Neural progenitor cell (in vitro differentiated cells): ENCODE results near the gene RDX. TPM values are rescaled to one million over a fixed set of nuclear protein-coding genes. Genes with fewer than 3 reads are reported as not detected.

Experiments used
- DNase-seq: peaks from one replicate; pipeline ENCODE4 v3.0.0-alpha.2; 2016; ENCODE audit warnings: low spot score
- H2AFZ ChIP-seq: fragments of 200-600 bp; sonication (generic); replicated peaks from 2 replicates; pipeline ENCODE4 v1.6.1; 2016; ENCODE audit warnings: antibody characterized with exemption
- H3F3A ChIP-seq: fragments of 200-600 bp; sonication (generic); 2 replicates; pipeline ENCODE4 v1.6.1; 2016; ENCODE audit warnings: antibody characterized with exemption, low read depth
- H3K27ac ChIP-seq: fragments of 200-600 bp; sonication (generic); 2 replicates; pipeline ENCODE4 v1.5.1; 2016; ENCODE audit warnings: mild to moderate bottlenecking
- H3K27me3 ChIP-seq: fragments of 200-600 bp; sonication (generic); 2 replicates; pipeline ENCODE4 v1.6.1; 2016; ENCODE audit warnings: mild to moderate bottlenecking, moderate library complexity
- H3K36me3 ChIP-seq: fragments of 200-600 bp; sonication (generic); 2 replicates; pipeline ENCODE4 v1.5.1; 2016
- H3K4me1 ChIP-seq: fragments of 200-600 bp; sonication (generic); 2 replicates; pipeline ENCODE4 v1.6.1; 2016; ENCODE audit warnings: mixed run types
- H3K4me2 ChIP-seq: fragments of 200-600 bp; sonication (generic); 2 replicates; pipeline ENCODE4 v1.6.1; 2016
- H3K4me3 ChIP-seq: fragments of 200-600 bp; sonication (generic); 2 replicates; pipeline ENCODE4 v1.5.1; 2016
- H3K79me2 ChIP-seq: fragments of 200-600 bp; sonication (generic); 2 replicates; pipeline ENCODE4 v1.6.1; 2016; ENCODE audit warnings: low read depth
- H3K9ac ChIP-seq: fragments of 200-600 bp; sonication (generic); 2 replicates; pipeline ENCODE4 v1.6.1; 2016
- H3K9me3 ChIP-seq: fragments of 200-600 bp; sonication (generic); 2 replicates; pipeline ENCODE4 v1.5.1; 2016; ENCODE audit warnings: low read depth
- H4K20me1 ChIP-seq: fragments of 200-600 bp; sonication (generic); 2 replicates; pipeline ENCODE4 v1.6.1; 2016; ENCODE audit warnings: low read depth
- H3K27ac Mint-ChIP-seq: 3 replicates; pipeline ENCODE4 v1.8.0; 2021; ENCODE audit warnings: mixed read lengths
- H3K27me3 Mint-ChIP-seq: 2 replicates; pipeline ENCODE4 v1.8.0; 2022; ENCODE audit warnings: low read depth, mild to moderate bottlenecking, inconsistent platforms, moderate library complexity, mixed read lengths; ENCODE audit not compliant: insufficient read depth
- H3K36me3 Mint-ChIP-seq: 3 replicates; pipeline ENCODE4 v1.8.0; 2021; ENCODE audit warnings: mixed read lengths
- H3K4me1 Mint-ChIP-seq: 3 replicates; pipeline ENCODE4 v1.8.0; 2021; ENCODE audit warnings: mixed read lengths
- H3K4me3 Mint-ChIP-seq: 3 replicates; pipeline ENCODE4 v1.8.0; 2021; ENCODE audit warnings: mild to moderate bottlenecking, moderate library complexity, mixed read lengths
- H3K9me3 Mint-ChIP-seq: 3 replicates; pipeline ENCODE4 v1.8.0; 2020; ENCODE audit warnings: mixed read lengths
- EZH2 ChIP-seq: fragments of 200-600 bp; sonication (generic); IDR thresholded peaks from 2 replicates; pipeline ENCODE4 v1.6.1; 2017; ENCODE audit warnings: antibody characterized with exemption, mild to moderate bottlenecking, moderate library complexity
- EZH2phosphoT487 ChIP-seq: fragments of 200-600 bp; sonication (generic); IDR thresholded peaks from 2 replicates; pipeline ENCODE4 v1.6.1; 2017; ENCODE audit warnings: antibody characterized with exemption
- total RNA-seq: library from RNA; depleted of rRNA; stranded (reverse); fragments of >200 nt; gene quantifications from 2 replicates; pipeline ENCODE4 v1.2.3, GENCODE V29; 2015; ENCODE audit warnings: low replicate concordance
- TF ChIP-seq, protein P1 (sequence below): fragments of 200-600 bp; sonication (generic); IDR thresholded peaks from 2 replicates; pipeline ENCODE4 v1.5.1; 2017; ENCODE audit warnings: antibody characterized with exemption, mild to moderate bottlenecking

Gene RDX
- total RNA-seq, 1 donor from 2014 or later: 199 TPM

DNA sequence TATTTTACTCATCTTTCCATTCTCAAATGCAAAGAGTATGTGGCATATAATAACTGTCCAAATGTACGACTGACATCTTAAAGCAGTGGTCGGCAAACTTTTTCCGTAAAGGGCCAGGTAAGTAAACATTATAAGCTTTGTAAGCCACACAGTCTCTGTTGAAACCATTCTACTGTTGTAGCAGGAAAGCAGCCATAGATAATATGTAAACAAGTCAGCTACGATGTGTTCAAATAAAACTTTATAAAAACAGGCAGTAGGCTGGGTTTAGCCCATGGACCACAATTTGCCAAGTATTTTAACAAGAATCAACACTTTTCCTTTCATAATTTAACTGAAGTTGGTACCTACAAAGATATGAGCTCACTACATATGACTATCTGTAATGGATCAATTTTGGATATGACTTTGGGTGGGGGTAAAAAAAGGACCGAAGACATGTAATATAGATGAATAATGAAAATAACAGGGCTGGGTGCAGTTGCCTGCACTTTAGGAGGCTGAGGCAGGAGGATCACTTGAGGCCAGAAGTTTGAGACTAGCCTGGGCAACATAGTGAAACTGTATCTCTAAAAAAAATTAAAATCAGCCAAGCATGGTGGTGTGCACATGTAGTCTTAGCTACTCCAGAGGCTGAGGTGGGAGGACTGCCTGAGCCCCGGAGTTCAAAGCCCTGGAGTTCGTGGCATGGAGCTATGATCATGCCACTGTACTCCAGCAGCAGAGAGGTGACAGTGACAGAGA, 5.7 kb downstream of the RDX start:
- no peak overlapping the region for H3K9ac ChIP-seq
- peaks cover 14% of the 10 kb centered on the region for H3K36me3 Mint-ChIP-seq
- no peak for DNase-seq
- no peak overlapping the region for H3K4me2 ChIP-seq
- H3K4me1 Mint-ChIP-seq: peaks cover 30% of the 10 kb centered on the region
- peaks cover 100% of the 10 kb centered on the region for H3K79me2 ChIP-seq
- H4K20me1 ChIP-seq: peaks cover 98% of the 10 kb centered on the region
- H3K4me3 ChIP-seq: no peak overlapping the region
- H2AFZ ChIP-seq: no peak overlapping the region
- TF ChIP-seq EZH2 (no peak), EZH2phosphoT487 (no peak)
- TF ChIP-seq, protein P1, sequence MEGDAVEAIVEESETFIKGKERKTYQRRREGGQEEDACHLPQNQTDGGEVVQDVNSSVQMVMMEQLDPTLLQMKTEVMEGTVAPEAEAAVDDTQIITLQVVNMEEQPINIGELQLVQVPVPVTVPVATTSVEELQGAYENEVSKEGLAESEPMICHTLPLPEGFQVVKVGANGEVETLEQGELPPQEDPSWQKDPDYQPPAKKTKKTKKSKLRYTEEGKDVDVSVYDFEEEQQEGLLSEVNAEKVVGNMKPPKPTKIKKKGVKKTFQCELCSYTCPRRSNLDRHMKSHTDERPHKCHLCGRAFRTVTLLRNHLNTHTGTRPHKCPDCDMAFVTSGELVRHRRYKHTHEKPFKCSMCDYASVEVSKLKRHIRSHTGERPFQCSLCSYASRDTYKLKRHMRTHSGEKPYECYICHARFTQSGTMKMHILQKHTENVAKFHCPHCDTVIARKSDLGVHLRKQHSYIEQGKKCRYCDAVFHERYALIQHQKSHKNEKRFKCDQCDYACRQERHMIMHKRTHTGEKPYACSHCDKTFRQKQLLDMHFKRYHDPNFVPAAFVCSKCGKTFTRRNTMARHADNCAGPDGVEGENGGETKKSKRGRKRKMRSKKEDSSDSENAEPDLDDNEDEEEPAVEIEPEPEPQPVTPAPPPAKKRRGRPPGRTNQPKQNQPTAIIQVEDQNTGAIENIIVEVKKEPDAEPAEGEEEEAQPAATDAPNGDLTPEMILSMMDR: no peak
- H3K9me3 ChIP-seq: no peaks in the 10 kb centered on the region
- H3K27me3 Mint-ChIP-seq: peaks cover 2% of the 10 kb centered on the region
- H3K27me3 ChIP-seq: no peaks in the 10 kb centered on the region
- no peaks in the 10 kb centered on the region for H3F3A ChIP-seq
- H3K27ac Mint-ChIP-seq: no peak overlapping the region
- peaks cover 23% of the 10 kb centered on the region for H3K4me1 ChIP-seq
- no peaks in the 10 kb centered on the region for H3K36me3 ChIP-seq
- H3K27ac ChIP-seq: no peak overlapping the region
- H3K4me3 Mint-ChIP-seq: no peak overlapping the region
- no peaks in the 10 kb centered on the region for H3K9me3 Mint-ChIP-seq

DNA sequence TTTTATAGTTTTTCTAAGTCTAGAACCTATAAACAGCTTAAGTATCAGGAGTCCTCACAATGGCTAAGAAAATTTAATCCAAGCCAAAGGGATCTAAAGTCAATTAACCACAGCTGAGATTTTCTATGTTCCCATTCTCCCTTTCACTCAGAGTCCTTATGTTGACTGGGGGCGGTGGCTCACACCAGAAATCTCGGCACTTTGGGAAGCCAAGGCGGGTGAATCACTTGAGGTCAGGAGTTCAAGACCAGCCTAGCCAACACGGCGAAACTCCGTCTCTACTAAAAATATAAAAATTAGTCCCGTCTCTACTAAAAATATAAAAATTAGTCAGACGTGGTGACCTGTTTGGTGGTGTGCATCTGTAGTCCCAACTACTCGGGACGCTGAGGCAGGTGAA, 6.9 kb downstream of the RDX start:
- no peaks in the 10 kb centered on the region for H3K9me3 Mint-ChIP-seq
- H3K27me3 Mint-ChIP-seq: peaks cover 4% of the 10 kb centered on the region
- peaks cover 24% of the 10 kb centered on the region for H3K4me1 Mint-ChIP-seq
- H3K27me3 ChIP-seq: no peaks in the 10 kb centered on the region
- no peaks in the 10 kb centered on the region for H3K9me3 ChIP-seq
- H3K4me1 ChIP-seq: peaks cover 21% of the 10 kb centered on the region
- H3K9ac ChIP-seq: no peak overlapping the region
- H2AFZ ChIP-seq: no peak overlapping the region
- H3K36me3 ChIP-seq: no peaks in the 10 kb centered on the region
- no peak overlapping the region for H3K4me2 ChIP-seq
- H3K4me3 Mint-ChIP-seq: no peak overlapping the region
- no peak overlapping the region for H3K27ac Mint-ChIP-seq
- H3K27ac ChIP-seq: no peak overlapping the region
- H4K20me1 ChIP-seq: peaks cover 86% of the 10 kb centered on the region
- no peak overlapping the region for H3K4me3 ChIP-seq
- H3K79me2 ChIP-seq: peaks cover 100% of the 10 kb centered on the region
- DNase-seq: no peak
- H3K36me3 Mint-ChIP-seq: peaks cover 14% of the 10 kb centered on the region
- no peaks in the 10 kb centered on the region for H3F3A ChIP-seq
- TF ChIP-seq EZH2 (no peak), EZH2phosphoT487 (no peak)
- TF ChIP-seq, protein P1: no peak

DNA sequence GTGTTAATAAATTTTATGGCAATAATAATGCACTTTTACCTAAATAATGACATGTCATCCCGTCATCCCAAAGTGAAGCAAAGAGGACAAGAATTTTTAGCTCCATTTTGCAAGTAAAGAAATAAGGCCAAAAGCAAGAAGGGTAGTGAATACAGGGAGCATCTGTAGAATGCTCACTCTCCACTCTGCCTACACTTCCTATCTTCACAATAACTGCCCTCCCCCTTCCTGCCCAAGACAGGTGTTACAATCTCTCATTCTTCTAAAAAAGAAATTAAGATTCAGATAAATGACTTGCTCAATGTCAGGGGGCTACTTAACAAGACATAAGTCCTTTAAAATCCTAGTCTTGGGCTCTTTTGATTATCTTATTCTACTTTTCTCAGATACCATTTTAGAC, 8.9 kb downstream of the RDX start:
- Mint-ChIP-seq H3K27ac (no peak overlapping the region), H3K9me3 (peaks cover under 1% of the 10 kb centered on the region), H3K4me3 (no peak overlapping the region), H3K4me1 (peaks cover 10% of the 10 kb centered on the region), H3K27me3 (peaks cover 4% of the 10 kb centered on the region), H3K36me3 (peaks cover 18% of the 10 kb centered on the region)
- H2AFZ ChIP-seq: no peak overlapping the region
- no peak for DNase-seq
- H3K9me3 ChIP-seq: no peaks in the 10 kb centered on the region
- H3F3A ChIP-seq: no peaks in the 10 kb centered on the region
- peaks cover 67% of the 10 kb centered on the region for H4K20me1 ChIP-seq
- no peaks in the 10 kb centered on the region for H3K27me3 ChIP-seq
- H3K79me2 ChIP-seq: peaks cover 100% of the 10 kb centered on the region
- TF ChIP-seq EZH2phosphoT487 (no peak), EZH2 (no peak)
- TF ChIP-seq, protein P1: no peak
- H3K4me1 ChIP-seq: peaks cover 7% of the 10 kb centered on the region
- H3K9ac ChIP-seq: no peak overlapping the region
- H3K27ac ChIP-seq: no peak overlapping the region
- H3K4me2 ChIP-seq: no peak overlapping the region
- H3K4me3 ChIP-seq: no peak overlapping the region
- H3K36me3 ChIP-seq: no peaks in the 10 kb centered on the region
